Keratinocyte (primary cell): ENCODE measurements around the gene DGKI. TPM values are rescaled to one million over a fixed set of nuclear protein-coding genes. Genes with fewer than 3 reads are reported as not detected.

Experiments
- DNase-seq: peaks from one replicate; pipeline ENCODE4 v3.0.0-alpha.2; 2011; ENCODE audit warnings: low read depth, missing footprints, low spot score
- FAIRE-seq: peaks from 2 replicates; lab custom pipeline; 2011; peaks lifted over from hg19 to GRCh38; lab: Jason Lieb, UNC
- H2AFZ ChIP-seq: 2 replicates; pipeline ENCODE4 v1.6.0; 2012; ENCODE audit warnings: low read length, control low read depth, inconsistent platforms; ENCODE audit not compliant: control insufficient read depth
- H3K27ac ChIP-seq: 2 replicates; pipeline ENCODE4 v1.5.1; 2011; ENCODE audit warnings: low read length; ENCODE audit not compliant: control insufficient read depth, insufficient read depth
- H3K27me3 ChIP-seq: 3 replicates; pipeline ENCODE4 v1.6.0; 2011; ENCODE audit warnings: low read length; ENCODE audit not compliant: control insufficient read depth, insufficient read depth; ENCODE audit errors: extremely low read depth
- H3K36me3 ChIP-seq, 2 experiments: 2 replicates in 1 of 2; 3 replicates in 1 of 2; pipeline ENCODE4 v1.5.1; 2011; ENCODE audit warnings: low read length in 2 of 2, mild to moderate bottlenecking in 1 of 2; ENCODE audit not compliant: control insufficient read depth in 2 of 2, insufficient read depth in 2 of 2; ENCODE audit errors: extremely low read depth in 1 of 2
- H3K4me1 ChIP-seq: 3 replicates; pipeline ENCODE4 v1.5.1; 2011; ENCODE audit warnings: low read length; ENCODE audit not compliant: control insufficient read depth, insufficient read depth; ENCODE audit errors: extremely low read depth
- H3K4me2 ChIP-seq: 3 replicates; pipeline ENCODE4 v1.6.0; 2011; ENCODE audit warnings: low read depth, low read length; ENCODE audit not compliant: control insufficient read depth, insufficient read depth; ENCODE audit errors: extremely low read depth
- H3K4me3 ChIP-seq, 3 experiments: fragments of 200-600 bp in 1 of 3; sonication (generic) in 1 of 3; 2 replicates in 2 of 3; 3 replicates in 1 of 3; pipeline ENCODE4 v1.5.1; 2011 to 2016; ENCODE audit warnings: low read length in 3 of 3, mild to moderate bottlenecking in 3 of 3, control low read depth in 2 of 3, inconsistent platforms in 1 of 3, low read depth in 1 of 3, mixed read lengths in 1 of 3, mixed run types in 1 of 3, moderate library complexity in 1 of 3; ENCODE audit not compliant: control insufficient read depth in 2 of 3, insufficient read depth in 2 of 3; ENCODE audit errors: extremely low read depth in 1 of 3
- H3K79me2 ChIP-seq: 2 replicates; pipeline ENCODE4 v1.6.0; 2012; ENCODE audit warnings: low read length; ENCODE audit not compliant: control insufficient read depth, insufficient read depth
- H3K9ac ChIP-seq: 3 replicates; pipeline ENCODE4 v1.6.0; 2011; ENCODE audit warnings: low read length; ENCODE audit not compliant: control insufficient read depth, insufficient read depth; ENCODE audit errors: extremely low read depth
- H3K9me1 ChIP-seq: 3 replicates; pipeline ENCODE4 v1.6.0; 2011; ENCODE audit warnings: low read length; ENCODE audit not compliant: control insufficient read depth, insufficient read depth; ENCODE audit errors: extremely low read depth
- H3K9me3 ChIP-seq: 2 replicates; pipeline ENCODE4 v1.5.1; 2012; ENCODE audit warnings: low read depth, low read length; ENCODE audit not compliant: control insufficient read depth
- H4K20me1 ChIP-seq: 3 replicates; pipeline ENCODE4 v1.6.0; 2011; ENCODE audit warnings: low read length; ENCODE audit not compliant: control insufficient read depth, insufficient read depth; ENCODE audit errors: extremely low read depth
- EZH2 ChIP-seq: IDR thresholded peaks from one replicate; pipeline ENCODE4 v1.6.1; 2012; ENCODE audit warnings: inconsistent platforms, mild to moderate bottlenecking, low read length, moderate library complexity
- dilution Hi-C: fragments of 300-500 bp; cut with MboI; formaldehyde crosslinking; loops from one replicate; pipeline ENCODE4 v1.7.0; 2020; ENCODE audit warnings: low sequenced_read_pairs; ENCODE audit not compliant: extremely low pct_ligation_motif_present
- polyA plus RNA-seq, 5 experiments: library from polyadenylated mRNA; depleted of rRNA in 3 of 5; stranded (reverse) in 3 of 5; stranded (forward) in 1 of 5; unstranded in 1 of 5; fragments of >200 nt; gene quantifications; 1 replicate in 1 of 5; 2 replicates in 3 of 5; 3 replicates in 1 of 5; pipeline versions ENCODE4 v1.2.1 to v1.2.3, GENCODE V29; 2011 to 2012; ENCODE audit warnings: missing spikeins in 2 of 5, low read depth in 1 of 5, low replicate concordance in 1 of 5
- TF ChIP-seq, protein P1 (sequence below), 3 experiments: IDR thresholded peaks in 1 of 3; conservative IDR thresholded peaks in 1 of 3; optimal IDR thresholded peaks in 1 of 3; 2 replicates in 2 of 3; 3 replicates in 1 of 3; pipeline versions ENCODE3 to v1.5.1; 2011; ENCODE audit warnings: low read length in 3 of 3, mild to moderate bottlenecking in 3 of 3, moderate library complexity in 2 of 3, control low read depth in 1 of 3, inconsistent platforms in 1 of 3; ENCODE audit not compliant: insufficient read depth in 2 of 3; ENCODE audit errors: extremely low read depth in 1 of 3

DGKI gene
- polyA plus RNA-seq, 1 donor (not counting 4 experiments of a cell fraction or from before 2014, with no cell fraction given) = 0.14 TPM

GRCh38 chr7:137564677-137565076 lies 282.1 kb downstream of the DGKI start:
- Histone ChIP-seq H3K9me1 (no peaks in the 10 kb centered on the region), H4K20me1 (no peaks in the 10 kb centered on the region), H3K4me1 (no peaks in the 10 kb centered on the region), H3K27ac (no peak overlapping the region), H3K36me3 (no peaks in the 10 kb centered on the region), H3K27me3 (peaks cover 4% of the 10 kb centered on the region), H2AFZ (peak overlapping the region; percentile 33), H3K9ac (no peak overlapping the region), H3K4me3 (no peak overlapping the region), H3K9me3 (no peaks in the 10 kb centered on the region), H3K79me2 (no peaks in the 10 kb centered on the region), H3K4me2 (no peak overlapping the region)
- DNase-seq = no peak
- FAIRE-seq = no peak
- TF ChIP-seq EZH2 = no peak
- TF ChIP-seq, protein P1, sequence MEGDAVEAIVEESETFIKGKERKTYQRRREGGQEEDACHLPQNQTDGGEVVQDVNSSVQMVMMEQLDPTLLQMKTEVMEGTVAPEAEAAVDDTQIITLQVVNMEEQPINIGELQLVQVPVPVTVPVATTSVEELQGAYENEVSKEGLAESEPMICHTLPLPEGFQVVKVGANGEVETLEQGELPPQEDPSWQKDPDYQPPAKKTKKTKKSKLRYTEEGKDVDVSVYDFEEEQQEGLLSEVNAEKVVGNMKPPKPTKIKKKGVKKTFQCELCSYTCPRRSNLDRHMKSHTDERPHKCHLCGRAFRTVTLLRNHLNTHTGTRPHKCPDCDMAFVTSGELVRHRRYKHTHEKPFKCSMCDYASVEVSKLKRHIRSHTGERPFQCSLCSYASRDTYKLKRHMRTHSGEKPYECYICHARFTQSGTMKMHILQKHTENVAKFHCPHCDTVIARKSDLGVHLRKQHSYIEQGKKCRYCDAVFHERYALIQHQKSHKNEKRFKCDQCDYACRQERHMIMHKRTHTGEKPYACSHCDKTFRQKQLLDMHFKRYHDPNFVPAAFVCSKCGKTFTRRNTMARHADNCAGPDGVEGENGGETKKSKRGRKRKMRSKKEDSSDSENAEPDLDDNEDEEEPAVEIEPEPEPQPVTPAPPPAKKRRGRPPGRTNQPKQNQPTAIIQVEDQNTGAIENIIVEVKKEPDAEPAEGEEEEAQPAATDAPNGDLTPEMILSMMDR (optimal IDR thresholded peaks at IDR 0.05 in 1 of 3, IDR thresholded peaks at IDR 0.05 in 1 of 3, conservative IDR thresholded peaks at IDR 0.05 in 1 of 3; ENCODE audit: extremely low read depth in 1 of 3, insufficient read depth in 2 of 3, low read length in 3 of 3) = no peak
- dilution Hi-C loops = no loop called here

GRCh38 chr7:137563981-137564380 lies 282.8 kb downstream of the DGKI start:
- Histone ChIP-seq H3K9me1 (no peaks in the 10 kb centered on the region), H3K4me1 (no peaks in the 10 kb centered on the region), H3K9ac (no peak overlapping the region), H3K4me3 (no peak overlapping the region), H3K79me2 (no peaks in the 10 kb centered on the region), H3K4me2 (no peak overlapping the region), H3K27ac (no peak overlapping the region), H4K20me1 (no peaks in the 10 kb centered on the region), H3K9me3 (no peaks in the 10 kb centered on the region), H3K27me3 (peaks cover 4% of the 10 kb centered on the region), H2AFZ (no peak overlapping the region), H3K36me3 (no peaks in the 10 kb centered on the region)
- DNase-seq (no peak), FAIRE-seq (no peak)
- TF ChIP-seq EZH2 = no peak
- TF ChIP-seq, protein P1 (optimal IDR thresholded peaks at IDR 0.05 in 1 of 3, IDR thresholded peaks at IDR 0.05 in 1 of 3, conservative IDR thresholded peaks at IDR 0.05 in 1 of 3; ENCODE audit: extremely low read depth in 1 of 3, insufficient read depth in 2 of 3, low read length in 3 of 3) = no peak
- dilution Hi-C loops = no loop called here
